CD4-positive, CD25-positive, alpha-beta regulatory T cell (primary cell): ENCODE measurements around the gene RPTOR. TPM values are rescaled to one million over a fixed set of nuclear protein-coding genes. Genes with fewer than 3 reads are reported as not detected.

ENCODE experiments used
- ATAC-seq, 2 donors: fragments of 150-1000 bp; cut with Tn5 transposase; one replicate each; pipeline ENCODE4 v1.10.0; 2021; ENCODE audit warnings: low read depth in 2 of 2, moderate number of reproducible peaks in 2 of 2, moderate library complexity in 1 of 2
- DNase-seq, 3 donors: peaks; one replicate each; pipeline versions ENCODE4 v3.0.0 to v3.0.0-alpha.2; 2012 to 2022; ENCODE audit warnings: mixed read lengths in 1 of 3
- H3K27ac ChIP-seq: one replicate; pipeline ENCODE4 v1.7.0; 2013; ENCODE audit warnings: mild to moderate bottlenecking, low read length; ENCODE audit not compliant: insufficient read depth, poor library complexity, severe bottlenecking
- H3K27me3 ChIP-seq: one replicate; pipeline ENCODE4 v1.7.0; 2013; ENCODE audit warnings: low read length; ENCODE audit not compliant: control insufficient read depth, insufficient read depth
- H3K36me3 ChIP-seq: one replicate; pipeline ENCODE4 v1.7.0; 2013; ENCODE audit warnings: mild to moderate bottlenecking, low read length, moderate library complexity; ENCODE audit not compliant: control insufficient read depth, insufficient read depth
- H3K4me1 ChIP-seq: 2 replicates; pipeline ENCODE4 v1.7.0; 2013; ENCODE audit warnings: mild to moderate bottlenecking, low read length; ENCODE audit not compliant: insufficient read depth, control insufficient read depth, poor library complexity, severe bottlenecking
- H3K4me3 ChIP-seq: one replicate; pipeline ENCODE4 v1.7.0; 2013; ENCODE audit warnings: low read depth, mild to moderate bottlenecking, low read length, moderate library complexity
- H3K9me3 ChIP-seq, 2 experiments: 1 replicate in 1 of 2; 2 replicates in 1 of 2; pipeline ENCODE4 v1.7.0; 2013; ENCODE audit warnings: low read length in 2 of 2, mild to moderate bottlenecking in 1 of 2, moderate library complexity in 1 of 2; ENCODE audit not compliant: control insufficient read depth in 2 of 2
- H3K27ac Mint-ChIP-seq, 3 donors: one replicate each; pipeline ENCODE4 v1.8.0; 2020 to 2022; ENCODE audit warnings: mild to moderate bottlenecking in 3 of 3, mixed read lengths in 3 of 3, moderate library complexity in 2 of 3
- H3K27me3 Mint-ChIP-seq: one replicate; pipeline ENCODE4 v1.8.0; 2022; ENCODE audit warnings: mild to moderate bottlenecking, mixed read lengths
- H3K36me3 Mint-ChIP-seq: one replicate; pipeline ENCODE4 v1.8.0; 2020; ENCODE audit warnings: mixed read lengths
- H3K4me1 Mint-ChIP-seq, 4 donors: one replicate each; pipeline ENCODE4 v1.8.0; 2020 to 2022; ENCODE audit warnings: mixed read lengths in 4 of 4, mild to moderate bottlenecking in 1 of 4
- H3K4me3 Mint-ChIP-seq, 4 donors: one replicate each; pipeline ENCODE4 v1.8.0; 2020 to 2022; ENCODE audit warnings: mild to moderate bottlenecking in 4 of 4, mixed read lengths in 4 of 4, moderate library complexity in 3 of 4
- H3K9me3 Mint-ChIP-seq, 7 donors: one replicate each; pipeline ENCODE4 v1.8.0; 2020 to 2022; ENCODE audit warnings: mixed read lengths in 7 of 7, mild to moderate bottlenecking in 3 of 7, moderate library complexity in 2 of 7
- polyA plus RNA-seq, 4 donors: library from polyadenylated mRNA; unstranded; fragments of 300-500 nt; fragmentation: Illumina TruSeq; gene quantifications; one replicate each; pipeline ENCODE4 v1.2.3, GENCODE V29; 2021
- total RNA-seq: library from RNA; stranded (reverse); gene quantifications from one replicate; pipeline ENCODE4 v1.2.3, GENCODE V29; 2022

The RPTOR gene
- total and polyA plus RNA-seq, 5 donors from 2014 or later, result 4.7 to 70.1 (median 8.2) TPM

GRCh38 chr17:80952291-80952690 lies 407.7 kb downstream of the RPTOR start:
- Histone ChIP-seq H3K9me3 (no peaks in the 10 kb centered on the region), H3K4me1 (no peaks in the 10 kb centered on the region), H3K27ac (no peak overlapping the region), H3K4me3 (no peak overlapping the region), H3K27me3 (no peaks in the 10 kb centered on the region), H3K36me3 (peaks cover 4% of the 10 kb centered on the region)
- Mint-ChIP-seq H3K9me3 (peaks cover 0 to 2% (median 0%) of the 10 kb centered on the region in 7 donors), H3K4me3 (no peak overlapping the region), H3K27me3 (no peaks in the 10 kb centered on the region), H3K27ac (no peak overlapping the region), H3K4me1 (no peaks in the 10 kb centered on the region), H3K36me3 (peaks cover 9% of the 10 kb centered on the region)
- DNase-seq, result no peak
- ATAC-seq, result no peak

- Mint-ChIP-seq H3K9me3 (peaks cover 0 to 2% (median 0%) of the 10 kb centered on the region in 7 donors), H3K36me3 (peaks cover 8% of the 10 kb centered on the region), H3K4me1 (no peaks in the 10 kb centered on the region), H3K27me3 (no peaks in the 10 kb centered on the region), H3K4me3 (no peak overlapping the region), H3K27ac (no peak overlapping the region)
- ATAC-seq, result no peak
- Histone ChIP-seq H3K27ac (no peak overlapping the region), H3K4me3 (no peak overlapping the region), H3K36me3 (peaks cover 4% of the 10 kb centered on the region), H3K27me3 (no peaks in the 10 kb centered on the region), H3K9me3 (no peaks in the 10 kb centered on the region), H3K4me1 (no peaks in the 10 kb centered on the region)
- DNase-seq, result no peak
Measured at GRCh38 chr17:80953471-80954315, 409.1 kb downstream of the RPTOR start.

- no peak overlapping the region for H3K27ac Mint-ChIP-seq
- ATAC-seq, result no peak
- H3K4me1 Mint-ChIP-seq, result no peaks in the 10 kb centered on the region
- DNase-seq, result no peak
- Histone ChIP-seq H3K36me3 (peaks cover 4% of the 10 kb centered on the region), H3K27ac (no peak overlapping the region), H3K4me1 (no peaks in the 10 kb centered on the region), H3K4me3 (no peak overlapping the region), H3K27me3 (no peaks in the 10 kb centered on the region), H3K9me3 (no peaks in the 10 kb centered on the region)
- H3K4me3 Mint-ChIP-seq, result no peak overlapping the region
- peaks cover 8% of the 10 kb centered on the region for H3K36me3 Mint-ChIP-seq
- H3K9me3 Mint-ChIP-seq, result peaks cover 0 to 2% (median 0%) of the 10 kb centered on the region in 7 donors
- H3K27me3 Mint-ChIP-seq, result no peaks in the 10 kb centered on the region
Measured at GRCh38 chr17:80955078-80955477, 410.4 kb downstream of the RPTOR start.

GRCh38 chr17:80955671-80956280 lies 411.1 kb downstream of the RPTOR start:
- Mint-ChIP-seq H3K9me3 (peaks cover 0 to 2% (median 0%) of the 10 kb centered on the region in 7 donors), H3K27ac (no peak overlapping the region), H3K4me3 (no peak overlapping the region), H3K36me3 (peaks cover 8% of the 10 kb centered on the region), H3K27me3 (no peaks in the 10 kb centered on the region), H3K4me1 (no peaks in the 10 kb centered on the region)
- ATAC-seq (no peak), DNase-seq (no peak)
- Histone ChIP-seq H3K27me3 (no peaks in the 10 kb centered on the region), H3K36me3 (peaks cover 2% of the 10 kb centered on the region), H3K4me1 (no peaks in the 10 kb centered on the region), H3K4me3 (no peak overlapping the region), H3K27ac (no peak overlapping the region), H3K9me3 (no peaks in the 10 kb centered on the region)

- ATAC-seq (no peak), DNase-seq (no peak)
- no peak overlapping the region for H3K27ac Mint-ChIP-seq
- Histone ChIP-seq H3K4me3 (no peak overlapping the region), H3K4me1 (no peaks in the 10 kb centered on the region), H3K27me3 (no peaks in the 10 kb centered on the region), H3K27ac (no peak overlapping the region), H3K36me3 (peaks cover 2% of the 10 kb centered on the region), H3K9me3 (no peaks in the 10 kb centered on the region)
- H3K36me3 Mint-ChIP-seq, result peaks cover 8% of the 10 kb centered on the region
- peaks cover 0 to 2% (median 0%) of the 10 kb centered on the region in 7 donors for H3K9me3 Mint-ChIP-seq
- no peaks in the 10 kb centered on the region for H3K27me3 Mint-ChIP-seq
- H3K4me3 Mint-ChIP-seq, result no peak overlapping the region
- no peaks in the 10 kb centered on the region for H3K4me1 Mint-ChIP-seq
Measured at GRCh38 chr17:80956321-80957190, 411.9 kb downstream of the RPTOR start.

- DNase-seq, result no peak
- Histone ChIP-seq H3K36me3 (no peaks in the 10 kb centered on the region), H3K9me3 (no peaks in the 10 kb centered on the region), H3K4me1 (no peaks in the 10 kb centered on the region), H3K27me3 (no peaks in the 10 kb centered on the region), H3K4me3 (no peak overlapping the region), H3K27ac (no peak overlapping the region)
- no peak for ATAC-seq
- H3K36me3 Mint-ChIP-seq, result peaks cover 8% of the 10 kb centered on the region
- peaks cover 0 to 2% (median 0%) of the 10 kb centered on the region in 7 donors for H3K9me3 Mint-ChIP-seq
- no peak overlapping the region for H3K27ac Mint-ChIP-seq
- no peaks in the 10 kb centered on the region for H3K27me3 Mint-ChIP-seq
- no peak overlapping the region for H3K4me3 Mint-ChIP-seq
- H3K4me1 Mint-ChIP-seq, result no peaks in the 10 kb centered on the region
Measured at GRCh38 chr17:80957461-80957941, 412.9 kb downstream of the RPTOR start.

- Histone ChIP-seq H3K4me3 (no peak overlapping the region), H3K27me3 (no peaks in the 10 kb centered on the region), H3K27ac (no peak overlapping the region), H3K4me1 (no peaks in the 10 kb centered on the region), H3K36me3 (no peaks in the 10 kb centered on the region), H3K9me3 (no peaks in the 10 kb centered on the region)
- ATAC-seq, result no peak
- Mint-ChIP-seq H3K4me1 (no peaks in the 10 kb centered on the region), H3K9me3 (peaks cover 0 to 2% (median 0%) of the 10 kb centered on the region in 7 donors), H3K27ac (no peak overlapping the region), H3K27me3 (no peaks in the 10 kb centered on the region), H3K36me3 (peaks cover 8% of the 10 kb centered on the region), H3K4me3 (no peak overlapping the region)
- no peak for DNase-seq
Measured at GRCh38 chr17:80959330-80960036, 414.8 kb downstream of the RPTOR start.
